WERI-Rb-1 (cell line): ENCODE results near the gene VAPB.

ENCODE experiments used
- DNase-seq: peaks from one replicate; pipeline ENCODE4 v3.0.0-alpha.2; 2020
- H3K27ac ChIP-seq: fragments of 250-450 bp; sonication (Bioruptor Pico); 2 replicates; pipeline ENCODE4 v1.5.1; 2020; ENCODE audit warnings: mild to moderate bottlenecking, moderate library complexity
- H3K27me3 ChIP-seq: fragments of 250-450 bp; sonication (Bioruptor Pico); 2 replicates; pipeline ENCODE4 v1.5.1; 2021; ENCODE audit warnings: mild to moderate bottlenecking, low read depth, moderate library complexity; ENCODE audit not compliant: insufficient read depth, severe bottlenecking
- H3K36me3 ChIP-seq: fragments of 250-450 bp; sonication (Bioruptor Pico); 2 replicates; pipeline ENCODE4 v1.5.1; 2020; ENCODE audit warnings: mild to moderate bottlenecking, moderate library complexity
- H3K4me3 ChIP-seq: 2 replicates; pipeline ENCODE4 v1.5.1; 2011; ENCODE audit warnings: low read depth, mild to moderate bottlenecking, control low read depth, low read length
- H3K9me3 ChIP-seq: fragments of 250-450 bp; sonication (Bioruptor Pico); 2 replicates; pipeline ENCODE4 v1.5.1; 2021; ENCODE audit warnings: mild to moderate bottlenecking, moderate library complexity; ENCODE audit not compliant: severe bottlenecking
- CTCF ChIP-seq: IDR thresholded peaks from 2 replicates; pipeline ENCODE4 v1.5.1; 2011; ENCODE audit warnings: low read depth, mild to moderate bottlenecking, control low read depth, inconsistent platforms, low read length

VAPB gene

GRCh38 chr20:58435237-58435636 lies 46.2 kb downstream of the VAPB start:
- H3K9me3 ChIP-seq: no peaks in the 10 kb centered on the region
- no peak for TF ChIP-seq CTCF
- no peak for DNase-seq
- H3K27ac ChIP-seq: no peak overlapping the region
- no peaks in the 10 kb centered on the region for H3K27me3 ChIP-seq
- peaks cover 40% of the 10 kb centered on the region for H3K36me3 ChIP-seq
- H3K4me3 ChIP-seq: no peak overlapping the region

GRCh38 chr20:58436868-58437645 lies 48.0 kb downstream of the VAPB start:
- H3K36me3 ChIP-seq: peaks cover 51% of the 10 kb centered on the region
- no peaks in the 10 kb centered on the region for H3K9me3 ChIP-seq
- no peaks in the 10 kb centered on the region for H3K27me3 ChIP-seq
- H3K4me3 ChIP-seq: no peak overlapping the region
- TF ChIP-seq CTCF: no peak
- H3K27ac ChIP-seq: no peak overlapping the region
- DNase-seq: no peak

GRCh38 chr20:58438970-58439808 lies 50.2 kb downstream of the VAPB start:
- no peak for DNase-seq
- Histone ChIP-seq H3K9me3 (no peaks in the 10 kb centered on the region), H3K27me3 (no peaks in the 10 kb centered on the region), H3K36me3 (peaks cover 59% of the 10 kb centered on the region), H3K27ac (no peak overlapping the region), H3K4me3 (no peak overlapping the region)
- TF ChIP-seq CTCF: no peak

GRCh38 chr20:58440021-58440767 lies 51.2 kb downstream of the VAPB start:
- no peak for TF ChIP-seq CTCF
- Histone ChIP-seq H3K27ac (no peak overlapping the region), H3K27me3 (no peaks in the 10 kb centered on the region), H3K4me3 (no peak overlapping the region), H3K9me3 (no peaks in the 10 kb centered on the region), H3K36me3 (peaks cover 64% of the 10 kb centered on the region)
- DNase-seq: no peak

GRCh38 chr20:58441723-58442122 lies 52.7 kb downstream of the VAPB start:
- peaks cover 64% of the 10 kb centered on the region for H3K36me3 ChIP-seq
- TF ChIP-seq CTCF: no peak

More at GRCh38 chr20:58441723-58442122, 52.7 kb downstream of the VAPB start:
- no peaks in the 10 kb centered on the region for H3K27me3 ChIP-seq
- H3K4me3 ChIP-seq: no peak overlapping the region
- no peak for DNase-seq
- no peaks in the 10 kb centered on the region for H3K9me3 ChIP-seq
- H3K27ac ChIP-seq: no peak overlapping the region
